Activated gamma-delta T cell (primary cell): Measurements from ENCODE around the gene TAS2R41.
"Not testable (repeated sequence)": the region's sequence is repeated elsewhere in the genome, so short reads cannot be mapped to it uniquely, and the experiment has no call there.

Experiments
- DNase-seq: peaks from one replicate; lab custom pipeline; 2025; lab: John Stamatoyannopoulos, UW

Gene TAS2R41

GRCh38 chr7:143519411-143520131 lies 41.9 kb downstream of the TAS2R41 start:
- DNase-seq = no peak

GRCh38 chr7:143522309-143522916 lies 44.7 kb downstream of the TAS2R41 start:
- DNase-seq = not testable (repeated sequence)
